Transverse colon (tissue), 4 donors: ENCODE measurements around the gene SLC45A1.
A peak's percentile ranks its signal among the peaks of the same experiment; 100 is the strongest.

Source experiments
- POLR2A ChIP-seq: fragments of 450-650 bp; IDR thresholded peaks from one replicate; pipeline ENCODE4 v1.6.1; 2016; ENCODE audit warnings: antibody characterized with exemption, mild to moderate bottlenecking, moderate library complexity
- POLR2AphosphoS5 ChIP-seq, 3 donors: sonication (generic); formaldehyde crosslinking; IDR thresholded peaks; one replicate each; pipeline ENCODE4 v1.6.1; 2016; ENCODE audit warnings: antibody characterized with exemption in 3 of 3
- TF ChIP-seq, protein P1 (sequence below), 5 experiments: fragments of 200-600 bp in 3 of 5; fragments of 450-650 bp in 2 of 5; sonication (generic) in 3 of 5; IDR thresholded peaks; 1 replicate in 2 of 5; 2 replicates in 3 of 5; pipeline ENCODE4 v1.5.1; 2016 to 2017; ENCODE audit warnings: antibody characterized with exemption in 5 of 5, inconsistent platforms in 3 of 5, mild to moderate bottlenecking in 2 of 5, moderate library complexity in 1 of 5

GRCh38 chr1:8343464-8344001 is 25.6 kb downstream of the SLC45A1 start:
- TF ChIP-seq, protein P1, sequence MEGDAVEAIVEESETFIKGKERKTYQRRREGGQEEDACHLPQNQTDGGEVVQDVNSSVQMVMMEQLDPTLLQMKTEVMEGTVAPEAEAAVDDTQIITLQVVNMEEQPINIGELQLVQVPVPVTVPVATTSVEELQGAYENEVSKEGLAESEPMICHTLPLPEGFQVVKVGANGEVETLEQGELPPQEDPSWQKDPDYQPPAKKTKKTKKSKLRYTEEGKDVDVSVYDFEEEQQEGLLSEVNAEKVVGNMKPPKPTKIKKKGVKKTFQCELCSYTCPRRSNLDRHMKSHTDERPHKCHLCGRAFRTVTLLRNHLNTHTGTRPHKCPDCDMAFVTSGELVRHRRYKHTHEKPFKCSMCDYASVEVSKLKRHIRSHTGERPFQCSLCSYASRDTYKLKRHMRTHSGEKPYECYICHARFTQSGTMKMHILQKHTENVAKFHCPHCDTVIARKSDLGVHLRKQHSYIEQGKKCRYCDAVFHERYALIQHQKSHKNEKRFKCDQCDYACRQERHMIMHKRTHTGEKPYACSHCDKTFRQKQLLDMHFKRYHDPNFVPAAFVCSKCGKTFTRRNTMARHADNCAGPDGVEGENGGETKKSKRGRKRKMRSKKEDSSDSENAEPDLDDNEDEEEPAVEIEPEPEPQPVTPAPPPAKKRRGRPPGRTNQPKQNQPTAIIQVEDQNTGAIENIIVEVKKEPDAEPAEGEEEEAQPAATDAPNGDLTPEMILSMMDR (IDR thresholded peaks at IDR 0.05) = no peak
- TF ChIP-seq POLR2A (no peak), POLR2AphosphoS5 (IDR thresholded peaks at IDR 0.05) (peak; percentile 38 to 74 (median 72))
